ENCODE results near the gene RTL5.

- TF ChIP-seq, protein P1, sequence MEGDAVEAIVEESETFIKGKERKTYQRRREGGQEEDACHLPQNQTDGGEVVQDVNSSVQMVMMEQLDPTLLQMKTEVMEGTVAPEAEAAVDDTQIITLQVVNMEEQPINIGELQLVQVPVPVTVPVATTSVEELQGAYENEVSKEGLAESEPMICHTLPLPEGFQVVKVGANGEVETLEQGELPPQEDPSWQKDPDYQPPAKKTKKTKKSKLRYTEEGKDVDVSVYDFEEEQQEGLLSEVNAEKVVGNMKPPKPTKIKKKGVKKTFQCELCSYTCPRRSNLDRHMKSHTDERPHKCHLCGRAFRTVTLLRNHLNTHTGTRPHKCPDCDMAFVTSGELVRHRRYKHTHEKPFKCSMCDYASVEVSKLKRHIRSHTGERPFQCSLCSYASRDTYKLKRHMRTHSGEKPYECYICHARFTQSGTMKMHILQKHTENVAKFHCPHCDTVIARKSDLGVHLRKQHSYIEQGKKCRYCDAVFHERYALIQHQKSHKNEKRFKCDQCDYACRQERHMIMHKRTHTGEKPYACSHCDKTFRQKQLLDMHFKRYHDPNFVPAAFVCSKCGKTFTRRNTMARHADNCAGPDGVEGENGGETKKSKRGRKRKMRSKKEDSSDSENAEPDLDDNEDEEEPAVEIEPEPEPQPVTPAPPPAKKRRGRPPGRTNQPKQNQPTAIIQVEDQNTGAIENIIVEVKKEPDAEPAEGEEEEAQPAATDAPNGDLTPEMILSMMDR (conservative IDR thresholded peaks at IDR 0.05) = no peak
- TF ChIP-seq ZFX (IDR thresholded peaks at IDR 0.05) = no peak
These were observed 23.0 kb downstream of the RTL5 start for GRCh38 chrX:72108666-72109065.

Data from C4-2B (cell line).